ENCODE data around the gene CD14. TPM values are rescaled to one million over a fixed set of nuclear protein-coding genes. Genes with fewer than 3 reads are reported as not detected.
"Not testable (repeated sequence)": the region's sequence is repeated elsewhere in the genome, so short reads cannot be mapped to it uniquely, and the experiment has no call there.

CD14 gene
- total RNA-seq, 2 experiments from 2014 or later: 0.26 to 0.43 TPM

DNA sequence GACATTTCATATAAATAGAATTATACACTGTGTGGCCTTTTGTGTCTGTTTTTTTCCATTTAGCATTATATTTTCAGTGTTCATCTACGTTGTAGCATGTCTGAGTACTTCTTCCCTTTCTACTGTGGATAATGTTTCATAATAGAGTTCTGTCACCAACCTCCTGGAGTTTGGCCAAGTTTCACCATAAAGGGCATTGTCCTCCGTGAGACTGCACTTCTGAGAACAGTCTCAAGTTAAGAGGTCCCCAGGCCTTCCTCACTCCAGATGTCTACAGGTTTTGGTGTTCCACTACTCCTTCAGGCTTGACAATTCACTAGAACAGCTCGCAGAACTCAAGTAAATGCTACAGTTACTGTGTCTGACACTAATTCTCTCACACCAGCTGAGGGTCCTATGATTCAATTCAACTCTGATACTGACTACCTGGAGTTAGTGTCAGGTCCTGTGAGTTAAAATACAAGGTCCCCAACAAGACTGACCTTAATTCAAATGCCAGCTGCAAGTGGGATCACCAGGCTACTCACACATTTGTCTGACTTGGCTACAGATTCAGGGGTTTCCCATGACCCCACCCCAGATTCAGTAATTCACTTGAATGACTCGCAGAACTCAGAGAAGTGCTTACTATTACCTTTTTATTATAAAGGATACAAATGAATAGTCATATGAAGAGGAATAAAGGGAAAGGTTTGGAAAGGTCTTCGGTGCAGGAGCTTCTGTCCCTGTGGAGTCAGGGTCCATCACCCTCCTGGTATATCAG, 37.3 kb downstream of the CD14 start:
- POLR2A ChIA-PET: no interaction called here
- intact Hi-C loops (cut with DNase I, micrococcal nuclease): no loop called here
- ATAC-seq (no peak), DNase-seq (no peak)
- no peaks in the 10 kb centered on the region for H3K27me3 Mint-ChIP-seq
- CTCF ChIA-PET: no interaction called here
- no peaks in the 10 kb centered on the region for H3K36me3 Mint-ChIP-seq (ENCODE audit: low read depth)
- peaks cover 2% of the 10 kb centered on the region for H3K4me1 Mint-ChIP-seq
- no peak overlapping the region for H3K4me3 Mint-ChIP-seq
- no peaks in the 10 kb centered on the region for H3K9me3 Mint-ChIP-seq (ENCODE audit: low read depth)
- H3K27ac Mint-ChIP-seq: no peak overlapping the region

DNA sequence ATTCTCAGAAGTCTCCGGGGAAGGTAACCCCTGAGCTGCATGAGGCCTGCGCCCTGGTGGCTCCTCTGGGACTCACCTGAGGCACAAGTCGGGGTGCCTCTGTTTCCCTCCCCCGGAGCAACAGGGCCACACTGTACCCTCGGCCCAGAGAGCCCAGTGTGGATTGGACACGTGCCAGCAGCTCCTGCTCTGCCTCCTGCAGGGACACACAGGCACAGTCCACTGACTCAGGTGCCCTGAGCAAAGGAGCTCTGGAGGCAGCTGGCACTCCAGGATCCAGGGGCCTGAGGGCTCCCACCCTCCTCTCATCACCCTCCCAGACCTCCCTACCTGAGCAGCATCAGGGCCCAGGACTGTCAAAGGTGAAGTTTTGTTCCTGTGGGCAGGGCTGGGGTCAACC, 38.8 kb downstream of the CD14 start:
- no peak for DNase-seq
- Mint-ChIP-seq H3K27me3 (no peaks in the 10 kb centered on the region), H3K4me3 (no peak overlapping the region), H3K27ac (no peak overlapping the region), H3K36me3 (ENCODE audit: low read depth) (no peaks in the 10 kb centered on the region), H3K4me1 (peaks cover 2% of the 10 kb centered on the region), H3K9me3 (ENCODE audit: low read depth) (no peaks in the 10 kb centered on the region)
- no peak for ATAC-seq
- ChIA-PET POLR2A (no interaction called here), CTCF (interaction anchor here (0.6 kb wide), 1 partner anchor 41 kb away, joined by 3 read pairs; no protein-coding TSS in a partner anchor)
- intact Hi-C loops (cut with DNase I, micrococcal nuclease): no loop called here

DNA sequence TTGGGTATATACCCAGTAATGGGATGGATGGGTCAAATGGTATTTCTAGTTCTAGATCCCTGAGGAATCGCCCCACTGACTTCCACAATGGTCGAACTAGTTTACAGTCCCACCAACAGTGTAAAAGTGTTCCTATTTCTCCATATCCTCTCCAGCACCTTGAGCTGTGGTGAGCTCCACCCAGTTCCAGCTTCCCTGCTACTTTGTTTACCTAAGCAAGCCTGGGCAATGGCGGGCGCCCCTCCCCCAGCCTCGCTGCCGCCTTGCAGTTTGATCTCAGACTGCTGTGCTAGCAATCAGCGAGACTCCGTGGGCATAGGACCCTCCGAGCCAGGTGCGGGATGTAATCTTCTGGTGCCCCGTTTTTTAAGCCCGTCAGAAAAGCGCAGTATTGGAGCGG, 39.9 kb downstream of the CD14 start:
- peak overlapping the region; percentile 29 for H3K4me3 Mint-ChIP-seq
- intact Hi-C loops (cut with DNase I, micrococcal nuclease); H3K4me1 Mint-ChIP-seq; POLR2A ChIA-PET; CTCF ChIA-PET; H3K27ac Mint-ChIP-seq; DNase-seq; H3K9me3 Mint-ChIP-seq (ENCODE audit: low read depth); ATAC-seq; H3K27me3 Mint-ChIP-seq; H3K36me3 Mint-ChIP-seq (ENCODE audit: low read depth): not testable (repeated sequence)

DNA sequence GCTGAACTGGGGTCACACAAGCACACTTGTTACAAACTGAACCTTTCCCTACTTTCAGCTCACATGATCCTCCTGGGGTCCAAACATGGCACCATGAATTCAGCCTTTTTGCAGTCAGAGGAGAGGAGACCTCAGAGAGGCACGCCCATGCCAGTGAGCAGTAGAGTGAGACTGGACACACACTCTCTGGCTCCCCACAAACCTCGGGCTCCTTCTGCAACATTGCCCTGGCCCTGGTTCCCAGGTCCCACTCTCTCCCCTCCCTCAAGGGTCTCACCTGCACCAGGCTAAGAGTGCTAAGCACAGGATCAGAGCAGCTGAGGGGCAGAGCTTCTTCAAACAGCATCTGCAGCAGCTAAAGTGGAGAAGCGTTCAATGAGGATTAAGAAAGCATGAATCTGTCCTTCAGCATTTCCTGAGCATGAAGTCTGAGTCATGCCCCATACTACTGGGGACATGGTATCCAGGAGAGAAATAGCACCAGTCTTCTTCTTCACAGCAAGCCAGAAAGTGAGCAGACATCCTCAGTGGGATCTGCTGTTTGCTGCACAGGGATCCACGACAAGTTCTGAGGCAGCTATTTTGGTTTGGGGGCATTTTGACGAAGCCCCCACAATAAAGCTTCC, 41.1 kb downstream of the CD14 start:
- Mint-ChIP-seq H3K27ac (no peak overlapping the region), H3K27me3 (no peaks in the 10 kb centered on the region), H3K4me3 (no peak overlapping the region), H3K36me3 (ENCODE audit: low read depth) (no peaks in the 10 kb centered on the region), H3K9me3 (ENCODE audit: low read depth) (no peaks in the 10 kb centered on the region), H3K4me1 (peaks cover 2% of the 10 kb centered on the region)
- intact Hi-C loops (cut with DNase I, micrococcal nuclease): no loop called here
- ATAC-seq (no peak), DNase-seq (no peak)
- ChIA-PET POLR2A (no interaction called here), CTCF (interaction anchor here (0.6 to 0.8 kb wide), 3 partner anchors 43 to 180 kb away, joined by 3 to 4 read pairs (median 4); no protein-coding TSS in a partner anchor)

DNA sequence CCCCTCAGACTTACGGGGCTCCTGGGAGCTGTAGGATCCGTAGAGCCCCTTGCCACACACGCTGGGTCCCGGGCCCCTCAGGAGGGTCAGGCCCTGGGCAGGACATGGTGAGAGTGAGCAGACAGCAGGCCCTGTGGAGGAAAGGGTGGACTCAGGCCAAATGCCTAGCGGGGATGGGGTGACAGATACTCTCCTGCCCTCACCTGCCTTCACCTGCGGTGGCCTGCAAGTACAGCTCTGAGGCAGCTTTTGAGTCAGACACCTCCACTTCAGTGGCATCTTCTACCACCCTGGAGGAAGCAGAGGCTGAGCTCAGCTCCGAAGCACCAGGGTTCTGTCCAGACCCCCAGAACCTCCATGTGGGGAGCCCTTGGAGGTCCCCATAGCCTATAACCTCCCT, 42.1 kb downstream of the CD14 start:
- no peaks in the 10 kb centered on the region for H3K36me3 Mint-ChIP-seq (ENCODE audit: low read depth)
- no peak for DNase-seq
- ChIA-PET CTCF (no interaction called here), POLR2A (no interaction called here)
- H3K27ac Mint-ChIP-seq: no peak overlapping the region
- H3K4me1 Mint-ChIP-seq: peaks cover 2% of the 10 kb centered on the region
- H3K27me3 Mint-ChIP-seq: no peaks in the 10 kb centered on the region
- H3K9me3 Mint-ChIP-seq (ENCODE audit: low read depth): no peaks in the 10 kb centered on the region
- no peak overlapping the region for H3K4me3 Mint-ChIP-seq
- intact Hi-C loops (cut with DNase I, micrococcal nuclease): no loop called here
- no peak for ATAC-seq

DNA sequence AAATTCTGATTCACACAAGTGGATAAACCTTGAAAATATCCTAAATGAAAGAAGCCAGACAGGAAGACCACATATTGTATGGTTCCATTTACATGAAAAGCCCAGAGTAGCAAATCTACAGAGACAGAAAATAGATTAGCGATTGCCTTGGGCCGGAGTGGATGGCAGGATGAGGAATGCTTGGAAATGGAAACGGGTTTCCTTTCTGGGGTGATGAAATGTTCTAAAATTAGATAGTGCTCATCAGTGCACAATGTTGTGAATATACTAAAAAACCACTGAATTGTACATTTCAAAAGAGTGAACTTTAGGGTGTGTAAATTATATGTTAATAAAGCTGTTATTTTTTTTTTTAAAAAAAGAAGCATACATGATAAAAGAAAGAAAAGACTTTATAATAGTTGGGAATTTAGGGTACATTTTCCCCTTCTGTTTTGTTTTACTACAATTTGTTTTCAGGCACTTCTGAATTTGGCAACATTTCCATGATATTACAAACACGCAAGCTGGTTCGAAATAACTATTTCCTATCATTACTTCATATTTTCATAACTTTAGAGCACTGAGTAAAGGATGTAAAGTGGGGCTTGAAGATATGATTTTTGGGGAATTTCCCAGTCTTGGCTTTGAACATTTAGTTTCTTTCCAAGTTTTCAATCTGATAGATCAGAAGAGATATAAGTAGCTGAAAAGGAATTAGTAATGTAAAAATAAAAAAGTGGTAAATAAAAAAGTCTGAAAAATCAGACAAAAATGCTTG, 44.5 kb downstream of the CD14 start:
- H3K27ac Mint-ChIP-seq: no peak overlapping the region
- peaks cover 2% of the 10 kb centered on the region for H3K9me3 Mint-ChIP-seq (ENCODE audit: low read depth)
- H3K4me3 Mint-ChIP-seq: no peak overlapping the region
- no peaks in the 10 kb centered on the region for H3K36me3 Mint-ChIP-seq (ENCODE audit: low read depth)
- intact Hi-C loops (cut with DNase I, micrococcal nuclease): no loop called here
- ChIA-PET CTCF (no interaction called here), POLR2A (no interaction called here)
- ATAC-seq (no peak), DNase-seq (no peak)
- H3K4me1 Mint-ChIP-seq: peaks cover 2% of the 10 kb centered on the region
- no peaks in the 10 kb centered on the region for H3K27me3 Mint-ChIP-seq

DNA sequence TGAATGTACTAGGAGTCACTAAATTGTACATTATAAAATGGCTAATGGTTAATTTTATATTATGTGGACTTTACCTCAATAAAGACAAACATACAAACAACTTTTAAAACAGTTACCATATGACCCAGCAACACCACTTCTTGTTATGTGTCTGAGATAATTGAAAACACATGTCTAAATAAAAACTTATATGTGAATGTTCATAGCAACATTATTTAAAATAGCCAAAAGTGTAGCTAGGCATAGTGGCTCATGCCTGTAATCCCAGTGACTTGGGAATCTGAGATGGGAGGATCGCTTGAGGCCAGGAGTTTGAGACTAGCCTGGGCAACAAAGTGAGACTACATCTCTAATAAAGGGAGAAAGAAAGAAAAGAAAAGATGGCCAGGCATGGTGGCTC, 45.5 kb downstream of the CD14 start:
- DNase-seq (no peak), ATAC-seq (no peak)
- CTCF ChIA-PET: no interaction called here
- Mint-ChIP-seq H3K27me3 (no peaks in the 10 kb centered on the region), H3K36me3 (ENCODE audit: low read depth) (no peaks in the 10 kb centered on the region), H3K9me3 (ENCODE audit: low read depth) (peaks cover 2% of the 10 kb centered on the region), H3K27ac (no peak overlapping the region), H3K4me3 (no peak overlapping the region), H3K4me1 (no peaks in the 10 kb centered on the region)
- POLR2A ChIA-PET: no interaction called here
- intact Hi-C loops (cut with DNase I, micrococcal nuclease): no loop called here

Small RNAs within 50 kb of the gene (microRNA-seq; reads per million reads assigned to microRNA genes)
- gene MIR3655 (ENCODE audit: borderline replicate concordance): 2.1 reads per million

Other genes with a start within 250 kb of the CD14 start
- 10 to 100 TPM; 77.1 to 93.5 TPM for gene ANKHD1, start 231.3 kb downstream of the CD14 start, total RNA-seq
- gene EIF4EBP3, start 85.5 kb downstream of the CD14 start, total RNA-seq: 10 to 100 TPM; 15.8 to 17.3 TPM
- 10 to 100 TPM; 33.2 to 47.3 TPM for gene SRA1, start 75.7 kb downstream of the CD14 start, total RNA-seq
- gene APBB3, start 68.6 kb downstream of the CD14 start, total RNA-seq: 10 to 100 TPM; 12.8 to 19.0 TPM
- 10 to 100 TPM; 61.8 to 65.4 TPM for gene SLC35A4, start 68.3 kb downstream of the CD14 start, total RNA-seq
- 10 to 100 TPM; 36.5 to 36.6 TPM for gene TMCO6, start 6.3 kb upstream of the CD14 start, total RNA-seq
- gene NDUFA2, start 14.5 kb upstream of the CD14 start, total RNA-seq: 10 to 100 TPM; 48.5 to 62.0 TPM
- 100 to 1,000 TPM in 1 of 2 experiments, 10 to 100 TPM in 1; 97.1 to 187 TPM for gene IK, start 14.7 kb upstream of the CD14 start, total RNA-seq
- 10 to 100 TPM; 25.9 to 31.7 TPM for gene WDR55, start 31.7 kb upstream of the CD14 start, total RNA-seq
- gene DND1, start 40.4 kb upstream of the CD14 start, total RNA-seq: 1 to 10 TPM; 2.1 to 3.0 TPM
- 10 to 100 TPM; 83.3 to 91.0 TPM for gene HARS1, start 58.2 kb upstream of the CD14 start, total RNA-seq
- gene HARS2, start 58.3 kb upstream of the CD14 start, total RNA-seq: 10 to 100 TPM; 20.9 to 28.1 TPM
- gene ZMAT2, start 67.3 kb upstream of the CD14 start, total RNA-seq: 10 to 100 TPM; 49.9 to 55.3 TPM
- gene PCDHA1, start 153.0 kb upstream of the CD14 start, total RNA-seq: not detected
- gene PCDHA2, start 161.7 kb upstream of the CD14 start, total RNA-seq: not detected
- not detected for gene PCDHA3, start 167.9 kb upstream of the CD14 start, total RNA-seq
- not detected for gene PCDHA4, start 173.9 kb upstream of the CD14 start, total RNA-seq
- gene PCDHA5, start 188.4 kb upstream of the CD14 start, total RNA-seq: not detected
- not detected for gene PCDHA6, start 194.8 kb upstream of the CD14 start, total RNA-seq
- not detected for gene PCDHA7, start 201.1 kb upstream of the CD14 start, total RNA-seq
- not detected for gene PCDHA8, start 208.0 kb upstream of the CD14 start, total RNA-seq
- not detected for gene PCDHA9, start 215.2 kb upstream of the CD14 start, total RNA-seq
- not detected for gene PCDHA10, start 222.7 kb upstream of the CD14 start, total RNA-seq
- gene PCDHA11, start 235.8 kb upstream of the CD14 start, total RNA-seq: not detected
- not detected for gene PCDHA12, start 242.1 kb upstream of the CD14 start, total RNA-seq
- not detected for gene PCDHA13, start 248.9 kb upstream of the CD14 start, total RNA-seq